Esophagus squamous epithelium (tissue), 5 donors: ENCODE measurements around the gene EZH2. TPM values are rescaled to one million over a fixed set of nuclear protein-coding genes. Genes with fewer than 3 reads are reported as not detected.
A peak's percentile ranks its signal among the peaks of the same experiment; 100 is the strongest.

Experiments
- DNase-seq: peaks from one replicate; lab custom pipeline; 2025; lab: John Stamatoyannopoulos, UW
- H3K27ac ChIP-seq, 4 donors: fragments of 200-600 bp; sonication (generic); one replicate each; pipeline ENCODE4 v1.5.1; 2016 to 2019; ENCODE audit warnings: mild to moderate bottlenecking in 1 of 4
- H3K27me3 ChIP-seq, 4 donors: fragments of 200-600 bp; sonication (generic); 1 replicate in 3 of 4; 2 replicates in 1 of 4; pipeline versions ENCODE4 v1.5.1 to v1.6.0; 2017 to 2021; ENCODE audit warnings: antibody characterized with exemption in 1 of 4
- H3K36me3 ChIP-seq, 3 donors: fragments of 200-600 bp; sonication (generic); one replicate each; pipeline ENCODE4 v1.5.1; 2016 to 2019
- H3K4me1 ChIP-seq, 3 donors: fragments of 200-600 bp; sonication (generic); one replicate each; pipeline ENCODE4 v1.5.1; 2017 to 2019
- H3K4me3 ChIP-seq, 4 donors: fragments of 200-600 bp; sonication (generic); 1 replicate in 3 of 4; 2 replicates in 1 of 4; pipeline ENCODE4 v1.5.1; 2016 to 2019; ENCODE audit warnings: mild to moderate bottlenecking in 2 of 4, moderate library complexity in 1 of 4
- H3K9me3 ChIP-seq, 3 donors: fragments of 200-600 bp; sonication (generic); one replicate each; pipeline ENCODE4 v1.5.1; 2016 to 2019
- POLR2A ChIP-seq, 4 donors: fragments of 450-650 bp; IDR thresholded peaks; one replicate each; pipeline ENCODE4 v1.6.1; 2017; ENCODE audit warnings: antibody characterized with exemption in 4 of 4, mild to moderate bottlenecking in 4 of 4, moderate library complexity in 3 of 4
- WGBS, 2 donors: methylation state at CpG; one replicate each; pipeline ENCODE4 v1.1.5; 2018; 5-methylcytosine and 5-hydroxymethylcytosine counted together
- intact Hi-C: fragments of 100-400 bp; cut with DNase I; formaldehyde crosslinking; loops from one replicate; pipeline ENCODE4 v1.15.0; 2022
- total RNA-seq, 4 donors: library from RNA; depleted of rRNA; stranded (reverse); fragments of >200 nt; gene quantifications; one replicate each; pipeline ENCODE4 v1.1.0, GENCODE V29; 2016
- TF ChIP-seq, protein P1 (sequence below), 6 experiments: fragments of 450-650 bp in 4 of 6; fragments of 200-600 bp in 2 of 6; sonication (generic) in 2 of 6; IDR thresholded peaks; one replicate each; pipeline ENCODE4 v1.5.1; 2016 to 2019; ENCODE audit warnings: antibody characterized with exemption in 6 of 6, mild to moderate bottlenecking in 4 of 6, moderate library complexity in 4 of 6
- donor health status: DM: yes; HTN: yes; CAD: no.

The EZH2 gene
- total RNA-seq, 4 donors from 2014 or later: 6.2 to 22.3 (median 12.7) TPM

DNA sequence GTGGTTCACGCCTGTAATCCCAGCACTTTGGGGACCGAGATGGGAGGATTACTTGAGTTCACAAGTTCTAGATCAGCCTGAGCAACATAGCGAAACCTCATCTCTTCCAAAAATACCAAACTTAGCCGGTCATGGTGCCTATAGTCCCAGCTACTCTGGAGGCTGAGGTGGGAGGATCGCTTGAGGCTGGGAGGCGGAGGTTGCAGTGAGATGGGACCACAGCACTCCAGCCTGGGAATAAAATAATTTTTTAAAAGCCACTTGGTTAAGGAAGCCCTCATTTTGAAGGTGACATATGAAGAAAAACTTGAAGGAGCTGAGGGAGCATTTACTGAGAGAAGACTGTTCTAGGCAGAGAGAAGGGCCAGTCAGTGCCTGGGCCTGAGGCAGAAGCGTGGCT lies 4.2 kb upstream of the EZH2 start:
- WGBS, 2 donors: 88 to 96% methylated on average over 7 of the region's 7 CpGs
- no peaks in the 10 kb centered on the region for H3K36me3 ChIP-seq
- intact Hi-C loops: no loop called here
- H3K9me3 ChIP-seq: no peaks in the 10 kb centered on the region
- no peak overlapping the region for H3K4me3 ChIP-seq
- no peak for TF ChIP-seq POLR2A (IDR thresholded peaks at IDR 0.05)
- TF ChIP-seq, protein P1, sequence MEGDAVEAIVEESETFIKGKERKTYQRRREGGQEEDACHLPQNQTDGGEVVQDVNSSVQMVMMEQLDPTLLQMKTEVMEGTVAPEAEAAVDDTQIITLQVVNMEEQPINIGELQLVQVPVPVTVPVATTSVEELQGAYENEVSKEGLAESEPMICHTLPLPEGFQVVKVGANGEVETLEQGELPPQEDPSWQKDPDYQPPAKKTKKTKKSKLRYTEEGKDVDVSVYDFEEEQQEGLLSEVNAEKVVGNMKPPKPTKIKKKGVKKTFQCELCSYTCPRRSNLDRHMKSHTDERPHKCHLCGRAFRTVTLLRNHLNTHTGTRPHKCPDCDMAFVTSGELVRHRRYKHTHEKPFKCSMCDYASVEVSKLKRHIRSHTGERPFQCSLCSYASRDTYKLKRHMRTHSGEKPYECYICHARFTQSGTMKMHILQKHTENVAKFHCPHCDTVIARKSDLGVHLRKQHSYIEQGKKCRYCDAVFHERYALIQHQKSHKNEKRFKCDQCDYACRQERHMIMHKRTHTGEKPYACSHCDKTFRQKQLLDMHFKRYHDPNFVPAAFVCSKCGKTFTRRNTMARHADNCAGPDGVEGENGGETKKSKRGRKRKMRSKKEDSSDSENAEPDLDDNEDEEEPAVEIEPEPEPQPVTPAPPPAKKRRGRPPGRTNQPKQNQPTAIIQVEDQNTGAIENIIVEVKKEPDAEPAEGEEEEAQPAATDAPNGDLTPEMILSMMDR (IDR thresholded peaks at IDR 0.05): no peak
- DNase-seq: no peak
- H3K27me3 ChIP-seq: no peaks in the 10 kb centered on the region
- H3K4me1 ChIP-seq: peaks cover 3 to 7% (median 5%) of the 10 kb centered on the region in 3 donors
- H3K27ac ChIP-seq: no peak overlapping the region

DNA sequence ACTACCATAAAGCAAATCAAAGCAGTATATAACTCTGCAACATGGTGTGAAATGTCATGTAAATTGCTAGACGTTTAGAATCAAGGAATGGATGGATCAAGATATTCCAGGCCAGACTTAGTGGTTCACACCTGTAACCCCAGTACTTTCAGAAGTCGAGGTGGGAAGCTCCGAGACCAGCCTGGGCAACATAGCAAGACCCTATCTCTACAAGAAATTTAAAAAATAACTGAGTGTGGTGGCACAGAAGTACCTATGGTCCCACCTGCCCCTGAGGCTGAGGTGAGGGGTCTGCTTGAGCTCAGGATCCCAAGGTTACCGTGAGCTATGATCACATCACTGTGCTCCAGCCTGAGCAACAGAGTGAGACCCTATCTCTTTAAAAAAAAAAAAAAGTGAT lies 2.8 kb upstream of the EZH2 start:
- no peak overlapping the region for H3K27ac ChIP-seq
- WGBS, 2 donors: 82 to 86% methylated on average over 4 of the region's 4 CpGs
- H3K36me3 ChIP-seq: no peaks in the 10 kb centered on the region
- no peak for TF ChIP-seq POLR2A (IDR thresholded peaks at IDR 0.05)
- TF ChIP-seq, protein P1 (IDR thresholded peaks at IDR 0.05): no peak
- DNase-seq: no peak
- no peaks in the 10 kb centered on the region for H3K9me3 ChIP-seq
- no peaks in the 10 kb centered on the region for H3K27me3 ChIP-seq
- no peak overlapping the region for H3K4me3 ChIP-seq
- intact Hi-C loops: no loop called here
- H3K4me1 ChIP-seq: peaks cover 5 to 22% (median 9%) of the 10 kb centered on the region in 3 donors

DNA sequence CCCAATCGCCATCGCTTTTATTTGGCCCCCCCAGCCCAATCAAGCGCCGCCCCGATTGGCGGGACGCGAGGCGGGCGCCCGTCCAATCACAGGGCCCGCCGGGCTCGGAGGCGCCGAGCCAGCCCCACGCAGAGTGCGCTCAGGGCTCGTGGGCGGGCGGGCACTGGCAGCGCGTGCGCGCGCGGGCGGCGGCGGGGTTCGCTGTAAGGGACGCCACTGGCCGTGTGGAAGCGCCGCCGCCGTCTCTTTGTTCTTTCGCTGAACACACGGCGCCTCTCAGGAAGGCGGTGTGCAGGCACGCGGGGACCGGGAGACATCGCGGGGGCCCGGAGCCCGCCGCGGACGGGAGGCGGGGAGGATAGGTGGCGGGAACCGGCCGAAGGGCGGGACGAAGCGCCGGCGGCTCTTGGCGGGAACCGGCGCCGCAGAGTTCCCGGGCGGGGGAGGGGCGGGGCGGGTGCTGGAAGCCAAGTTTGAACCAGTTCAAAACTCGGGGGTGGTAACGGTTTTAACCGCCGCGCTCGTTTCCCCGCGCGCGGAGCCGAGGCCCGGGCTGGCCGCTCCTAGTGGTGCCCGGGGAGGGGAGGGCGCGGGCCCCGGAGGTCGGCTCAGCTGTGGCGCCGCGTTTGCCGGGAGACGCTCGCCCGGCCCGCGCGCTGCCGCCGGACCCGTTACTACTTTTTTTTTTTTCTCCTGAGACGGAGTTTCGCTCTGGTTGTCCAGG lies 370 bp upstream of the EZH2 start:
- intact Hi-C loops: no loop called here
- WGBS, 2 donors: 2 to 4% methylated on average over 5 to 13 of the region's 101 CpGs
- Histone ChIP-seq H3K27me3 (no peaks in the 10 kb centered on the region), H3K4me1 (peaks cover 5 to 25% (median 9%) of the 10 kb centered on the region in 3 donors), H3K4me3 (peak overlapping the region; percentile 76 to 98 (median 86)), H3K36me3 (no peaks in the 10 kb centered on the region), H3K9me3 (no peaks in the 10 kb centered on the region), H3K27ac (peak overlapping the region; percentile 93 to 97 (median 96))
- TF ChIP-seq POLR2A (IDR thresholded peaks at IDR 0.05): peak in 3 of 4 donors; percentile 80 to 93 (median 84)
- TF ChIP-seq, protein P1 (IDR thresholded peaks at IDR 0.05): no peak
- DNase-seq: peak; percentile 48

DNA sequence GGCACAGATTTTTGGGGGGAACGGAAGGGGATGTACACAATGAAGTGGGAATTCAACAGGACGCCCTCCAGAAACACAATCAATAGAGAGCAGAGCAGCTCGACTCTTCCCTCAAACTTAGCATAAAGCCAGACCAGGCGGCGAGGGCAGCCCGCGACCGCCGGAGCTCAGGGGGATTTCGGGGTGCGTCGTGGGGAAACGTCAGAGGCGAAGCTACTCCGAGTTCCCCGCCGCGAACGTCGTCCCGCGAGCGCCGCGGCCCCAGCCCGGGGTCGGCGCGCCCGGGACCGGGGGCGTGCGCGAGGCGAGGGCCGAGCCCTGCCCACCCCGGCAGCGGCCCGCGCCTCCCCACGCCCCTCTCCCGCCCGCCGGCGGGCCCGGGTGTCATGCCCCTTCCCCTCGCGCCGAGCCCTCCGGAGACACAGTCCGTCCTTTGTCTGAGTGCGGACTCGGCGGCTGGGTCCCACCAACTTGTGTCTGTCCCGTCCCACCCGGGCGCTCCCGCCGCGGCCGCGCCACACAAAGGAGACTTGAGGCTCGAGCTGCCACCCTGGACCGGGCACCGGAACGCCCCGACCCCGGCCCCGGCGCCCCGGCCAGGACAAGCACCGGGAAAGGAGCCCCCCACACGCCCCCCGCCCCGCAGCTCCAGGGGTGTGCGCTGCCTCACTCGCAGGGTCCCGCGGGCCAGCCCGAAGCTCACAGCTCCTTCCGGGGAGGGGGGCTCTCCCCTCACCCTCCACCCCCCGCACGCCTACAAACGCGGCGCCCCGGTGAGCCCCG lies 634 bp downstream of the EZH2 start:
- Histone ChIP-seq H3K36me3 (no peaks in the 10 kb centered on the region), H3K27ac (peak overlapping the region; percentile 93 to 97 (median 96)), H3K4me1 (peaks cover 5 to 25% (median 9%) of the 10 kb centered on the region in 3 donors), H3K27me3 (no peaks in the 10 kb centered on the region), H3K9me3 (no peaks in the 10 kb centered on the region), H3K4me3 (peak overlapping the region; percentile 76 to 98 (median 86))
- no peak for TF ChIP-seq POLR2A (IDR thresholded peaks at IDR 0.05)
- TF ChIP-seq, protein P1 (IDR thresholded peaks at IDR 0.05): no peak
- no peak for DNase-seq
- WGBS, 2 donors: 0% methylated on average over 3 to 7 of the region's 88 CpGs
- intact Hi-C loops: no loop called here

DNA sequence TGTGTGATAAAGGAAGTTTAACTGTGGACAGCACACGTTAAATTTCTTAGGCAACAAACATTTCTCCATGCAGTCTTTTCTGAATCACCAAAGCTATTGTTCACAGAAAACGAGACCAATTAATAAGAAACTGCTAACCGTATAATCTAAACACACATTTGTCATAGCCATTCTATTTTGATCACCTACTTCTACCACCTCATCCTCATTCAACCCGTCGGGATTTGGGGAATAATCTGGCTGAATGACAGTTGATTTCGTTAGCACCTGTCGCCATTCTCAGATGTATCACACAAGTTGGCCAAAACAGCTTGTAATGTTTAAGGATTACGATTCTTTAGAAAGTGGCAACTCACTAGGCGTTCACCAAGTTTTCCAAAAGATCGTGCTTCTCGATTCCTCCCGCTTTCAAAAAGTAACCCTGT lies 1.2 kb downstream of the EZH2 start:
- TF ChIP-seq POLR2A (IDR thresholded peaks at IDR 0.05): no peak
- TF ChIP-seq, protein P1 (IDR thresholded peaks at IDR 0.05): no peak
- DNase-seq: no peak
- Histone ChIP-seq H3K27me3 (no peaks in the 10 kb centered on the region), H3K36me3 (no peaks in the 10 kb centered on the region), H3K9me3 (no peaks in the 10 kb centered on the region), H3K4me3 (peak overlapping the region; percentile 76 to 98 (median 86)), H3K4me1 (peaks cover 5 to 25% (median 9%) of the 10 kb centered on the region in 3 donors), H3K27ac (peak overlapping the region; percentile 93 to 97 (median 96))
- WGBS, 2 donors: 0 to 1% methylated on average over 12 of the region's 12 CpGs
- intact Hi-C loops: no loop called here
